Transverse colon (tissue), 4 donors: ENCODE data around the gene RNF152. TPM values are rescaled to one million over a fixed set of nuclear protein-coding genes. Genes with fewer than 3 reads are reported as not detected.
"Not testable (repeated sequence)": the region's sequence is repeated elsewhere in the genome, so short reads cannot be mapped to it uniquely, and the experiment has no call there.

Experiments
- DNase-seq: peaks from one replicate; pipeline ENCODE4 v3.0.0-alpha.2; 2019
- H3K27ac ChIP-seq, 4 donors: fragments of 200-600 bp; sonication (generic); 2 replicates each; pipeline ENCODE4 v1.5.1; 2016 to 2018; ENCODE audit warnings: inconsistent platforms in 4 of 4
- H3K27me3 ChIP-seq: fragments of 200-600 bp; sonication (generic); 2 replicates; pipeline ENCODE4 v1.5.1; 2017; ENCODE audit warnings: inconsistent platforms
- H3K36me3 ChIP-seq, 4 donors: fragments of 200-600 bp; sonication (generic); 2 replicates each; pipeline ENCODE4 v1.5.1; 2017 to 2019; ENCODE audit warnings: inconsistent platforms in 4 of 4
- H3K4me1 ChIP-seq, 4 donors: fragments of 200-600 bp; sonication (generic); 2 replicates each; pipeline ENCODE4 v1.5.1; 2017 to 2020; ENCODE audit warnings: inconsistent platforms in 4 of 4
- H3K4me3 ChIP-seq, 4 donors: fragments of 200-600 bp; sonication (generic); 1 replicate in 1 of 4; 2 replicates in 3 of 4; pipeline versions ENCODE4 v1.5.1 to v1.6.1; 2017 to 2019; ENCODE audit warnings: inconsistent platforms in 4 of 4
- H3K9me3 ChIP-seq, 2 donors: fragments of 200-600 bp; sonication (generic); 2 replicates each; pipeline ENCODE4 v1.5.1; 2017 to 2019; ENCODE audit warnings: inconsistent platforms in 2 of 2
- CTCF ChIP-seq, 5 experiments: fragments of 200-600 bp in 3 of 5; fragments of 450-650 bp in 2 of 5; sonication (generic) in 3 of 5; IDR thresholded peaks; 1 replicate in 2 of 5; 2 replicates in 3 of 5; pipeline ENCODE4 v1.5.1; 2016 to 2017; ENCODE audit warnings: antibody characterized with exemption in 5 of 5, inconsistent platforms in 3 of 5, mild to moderate bottlenecking in 2 of 5, moderate library complexity in 1 of 5
- EP300 ChIP-seq: sonication (generic); formaldehyde crosslinking; IDR thresholded peaks from one replicate; pipeline ENCODE4 v1.6.1; 2017; ENCODE audit warnings: antibody characterized with exemption, low read depth
- POLR2A ChIP-seq: fragments of 450-650 bp; IDR thresholded peaks from one replicate; pipeline ENCODE4 v1.6.1; 2016; ENCODE audit warnings: antibody characterized with exemption, mild to moderate bottlenecking, moderate library complexity
- POLR2AphosphoS5 ChIP-seq, 3 donors: sonication (generic); formaldehyde crosslinking; IDR thresholded peaks; one replicate each; pipeline ENCODE4 v1.6.1; 2016; ENCODE audit warnings: antibody characterized with exemption in 3 of 3
- WGBS, 2 donors: methylation state at CpG; one replicate each; pipeline ENCODE4 v1.1.5; 2018; ENCODE audit warnings: low coverage in 1 of 2; 5-methylcytosine and 5-hydroxymethylcytosine counted together
- in situ Hi-C, 4 donors: fragments of 200-750 bp; cut with MboI; loops; one replicate each; pipeline versions ENCODE4 v1.15.0 to v1.15.1; 2017; ENCODE audit warnings: low sequenced_read_pairs in 3 of 4, low pct_ligation_motif_present in 1 of 4, low pct_unique_long_range_greater_than_20kb in 1 of 4
- intact Hi-C: fragments of 100-400 bp; cut with DNase I; formaldehyde crosslinking; loops from one replicate; pipeline ENCODE4 v1.15.1; 2023; ENCODE audit warnings: low total_unique reads
- total RNA-seq, 4 donors: library from RNA; depleted of rRNA; stranded (reverse); fragments of >200 nt; gene quantifications; one replicate each; pipeline ENCODE4 v1.1.0, GENCODE V29; 2016

Gene RNF152
- total RNA-seq, 4 donors from 2014 or later, result 29.7 to 340 (median 159) TPM

- in situ Hi-C loops, result no loop called here
- Histone ChIP-seq H3K4me1 (no peaks in the 10 kb centered on the region), H3K27me3 (no peaks in the 10 kb centered on the region), H3K9me3 (no peaks in the 10 kb centered on the region), H3K4me3 (no peak overlapping the region), H3K36me3 (no peaks in the 10 kb centered on the region), H3K27ac (no peak overlapping the region)
- intact Hi-C loops, result no loop called here
- no peak for DNase-seq
- TF ChIP-seq POLR2A (no peak), POLR2AphosphoS5 (IDR thresholded peaks at IDR 0.05) (no peak)
- WGBS, 2 donors, result 78 to 91% methylated on average over 3 of the region's 3 CpGs
These were observed 84.5 kb downstream of the RNF152 start for GRCh38 chr18:61808286-61808685.

- Histone ChIP-seq H3K9me3 (no peaks in the 10 kb centered on the region), H3K4me1 (no peaks in the 10 kb centered on the region), H3K36me3 (no peaks in the 10 kb centered on the region), H3K27me3 (no peaks in the 10 kb centered on the region), H3K27ac (no peak overlapping the region), H3K4me3 (no peak overlapping the region)
- TF ChIP-seq POLR2A, result no peak
- no peak for TF ChIP-seq CTCF (IDR thresholded peaks at IDR 0.05)
- no peak for TF ChIP-seq EP300
- TF ChIP-seq POLR2AphosphoS5 (IDR thresholded peaks at IDR 0.05), result no peak
- in situ Hi-C loops, result no loop called here
- DNase-seq, result no peak
- intact Hi-C loops, result no loop called here
- 69 to 93% methylated on average over 2 of the region's 2 CpGs for WGBS, 2 donors
These were observed 89.4 kb downstream of the RNF152 start for GRCh38 chr18:61803393-61803792.

GRCh38 chr18:61797696-61798590 lies 94.9 kb downstream of the RNF152 start:
- intact Hi-C loops (no loop called here), in situ Hi-C loops (no loop called here)
- no peaks in the 10 kb centered on the region for H3K36me3 ChIP-seq
- H3K4me1 ChIP-seq, result no peaks in the 10 kb centered on the region
- no peaks in the 10 kb centered on the region for H3K27me3 ChIP-seq
- no peak for DNase-seq
- no peak overlapping the region for H3K4me3 ChIP-seq
- H3K27ac ChIP-seq, result no peak overlapping the region
- WGBS, 2 donors, result 76 to 82% methylated on average over 6 of the region's 6 CpGs
- no peak for TF ChIP-seq POLR2AphosphoS5 (IDR thresholded peaks at IDR 0.05)
- TF ChIP-seq POLR2A, result no peak
- TF ChIP-seq CTCF (IDR thresholded peaks at IDR 0.05), result no peak
- no peak for TF ChIP-seq EP300
- H3K9me3 ChIP-seq, result no peaks in the 10 kb centered on the region

GRCh38 chr18:61791031-61791430 lies 101.8 kb downstream of the RNF152 start:
- H3K4me1 ChIP-seq, result no peaks in the 10 kb centered on the region
- in situ Hi-C loops, result no loop called here
- no peak for TF ChIP-seq EP300
- no peak for TF ChIP-seq POLR2AphosphoS5 (IDR thresholded peaks at IDR 0.05)
- TF ChIP-seq POLR2A, result no peak
- no peak for TF ChIP-seq CTCF (IDR thresholded peaks at IDR 0.05)
- H3K36me3 ChIP-seq, result no peaks in the 10 kb centered on the region
- H3K27me3 ChIP-seq, result no peaks in the 10 kb centered on the region
- H3K27ac ChIP-seq, result no peak overlapping the region
- no peak overlapping the region for H3K4me3 ChIP-seq
- 71 to 78% methylated on average over 3 of the region's 3 CpGs for WGBS, 2 donors
- no peak for DNase-seq
- peaks cover 6 to 12% of the 10 kb centered on the region in 2 donors for H3K9me3 ChIP-seq
- intact Hi-C loops, result no loop called here

- H3K4me3 ChIP-seq, intact Hi-C loops, H3K27ac ChIP-seq, in situ Hi-C loops, H3K4me1 ChIP-seq, H3K36me3 ChIP-seq, H3K27me3 ChIP-seq, DNase-seq: not testable (repeated sequence)
- 75 to 88% methylated on average over 1 of the region's 1 CpG for WGBS, 2 donors
- H3K9me3 ChIP-seq, result peaks cover 6 to 12% of the 10 kb centered on the region in 2 donors
These were observed 105.7 kb downstream of the RNF152 start for GRCh38 chr18:61787011-61787670.
